HL-60/S4 treated with retinoic acid at 250 ng/mL for 4 days and 3 days (cell line): Measurements from ENCODE around the gene GOLGA3.
"Not testable (repeated sequence)": the region's sequence is repeated elsewhere in the genome, so short reads cannot be mapped to it uniquely, and the experiment has no call there.

Source experiments
- in situ Hi-C: fragments of 300-500 bp; cut with MboI; formaldehyde crosslinking; loops from 2 replicates; pipeline ENCODE4 v1.7.0; 2022; ENCODE audit warnings: low sequenced_read_pairs

Gene GOLGA3

GRCh38 chr12:132781938-132782337 is 46.7 kb downstream of the GOLGA3 start:
- in situ Hi-C loops = no loop called here

GRCh38 chr12:132779781-132780353 is 48.8 kb downstream of the GOLGA3 start:
- in situ Hi-C loops = no loop called here

GRCh38 chr12:132777614-132778013 is 51.1 kb downstream of the GOLGA3 start:
- in situ Hi-C loops = no loop called here

DNA sequence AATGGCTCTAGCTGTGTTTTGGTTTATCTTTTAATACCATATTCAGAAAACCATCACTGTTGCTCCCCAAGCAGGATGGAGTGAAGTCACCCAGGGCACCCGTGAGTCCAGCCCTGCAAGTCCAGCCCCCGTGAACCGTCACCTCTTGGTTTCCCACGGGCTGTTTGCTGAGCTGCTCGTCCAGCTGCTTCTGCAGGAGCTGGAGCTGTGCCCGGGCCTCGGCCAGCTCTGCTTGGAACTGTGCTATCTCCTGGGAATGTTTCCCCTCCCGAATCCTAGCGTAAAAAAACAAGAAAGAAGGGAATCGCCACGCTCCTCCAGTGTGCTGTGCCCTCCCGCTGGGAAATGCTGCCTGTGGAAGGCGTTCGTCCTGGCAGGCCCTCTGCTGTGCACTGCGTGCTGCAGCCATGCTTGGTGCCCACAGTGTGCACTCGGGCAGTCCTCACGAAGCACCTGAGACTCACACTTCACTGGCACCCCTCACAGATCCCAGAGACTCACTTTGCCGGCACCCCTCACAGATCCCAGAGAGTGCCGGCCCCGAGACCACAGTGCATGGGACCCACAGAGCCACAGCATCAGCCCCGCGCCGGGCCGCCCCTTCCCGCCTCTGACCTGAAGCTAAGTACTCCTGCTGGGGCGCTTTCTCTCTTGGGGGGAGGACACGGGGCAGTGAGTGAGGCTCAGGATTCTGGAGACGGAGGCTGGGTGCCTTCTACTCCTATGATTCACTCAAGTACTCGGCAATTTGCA is 51.7 kb downstream of the GOLGA3 start:
- in situ Hi-C loops = no loop called here

DNA sequence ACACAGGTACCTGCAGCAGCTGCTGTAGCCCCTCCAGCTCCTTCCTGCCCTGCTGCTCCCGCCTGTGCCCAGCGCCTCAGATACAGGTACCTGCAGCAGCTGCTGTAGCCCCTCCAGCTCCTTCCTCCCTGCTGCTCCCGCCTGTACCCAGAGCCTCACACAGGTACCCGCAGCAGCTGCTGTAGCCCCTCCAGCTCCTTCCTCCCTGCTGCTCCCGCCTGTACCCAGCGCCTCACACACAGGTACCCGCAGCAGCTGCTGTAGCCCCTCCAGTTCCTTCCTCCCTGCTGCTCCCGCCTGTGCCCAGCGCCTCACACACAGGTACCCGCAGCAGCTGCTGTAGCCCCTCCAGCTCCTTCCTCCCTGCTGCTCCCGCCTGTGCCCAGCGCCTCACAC is 52.4 kb downstream of the GOLGA3 start:
- in situ Hi-C loops = not testable (repeated sequence)

DNA sequence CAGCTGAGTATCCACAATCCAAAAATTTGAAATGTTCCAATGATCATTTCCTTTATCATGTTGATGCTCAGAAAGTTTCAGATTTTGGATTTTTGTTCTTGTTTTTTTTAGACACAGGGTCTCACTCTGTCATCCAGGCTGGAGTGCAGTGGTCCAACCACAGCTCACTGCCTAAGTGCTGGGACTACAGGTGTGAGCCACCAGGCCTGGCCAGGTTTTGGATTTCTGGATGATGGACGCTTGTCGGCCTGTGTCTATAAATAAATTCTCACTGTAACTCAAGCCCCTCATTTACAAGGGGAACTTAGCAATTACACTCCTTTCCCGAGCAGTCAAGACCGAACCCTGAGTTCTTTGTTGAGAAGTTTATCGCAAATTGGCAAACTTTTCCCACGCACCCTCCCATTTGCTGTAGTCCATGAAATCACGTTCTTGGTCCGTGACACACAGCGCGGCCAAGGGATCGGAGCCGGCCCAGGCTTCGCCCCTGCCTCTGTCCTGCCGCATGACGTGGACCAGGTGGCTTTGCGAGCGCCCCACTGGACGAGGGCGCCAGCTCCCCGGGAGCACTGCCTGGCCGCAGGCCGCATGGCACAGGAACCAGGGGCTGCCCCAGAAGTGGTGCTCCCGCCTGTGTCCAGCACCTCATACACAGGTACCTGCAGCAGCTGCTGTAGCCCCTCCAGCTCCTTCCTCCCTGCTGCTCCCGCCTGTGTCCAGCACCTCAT is 53.0 kb downstream of the GOLGA3 start:
- in situ Hi-C loops = no loop called here

- in situ Hi-C loops = no loop called here
These were observed 53.9 kb downstream of the GOLGA3 start for GRCh38 chr12:132774646-132775275.

DNA sequence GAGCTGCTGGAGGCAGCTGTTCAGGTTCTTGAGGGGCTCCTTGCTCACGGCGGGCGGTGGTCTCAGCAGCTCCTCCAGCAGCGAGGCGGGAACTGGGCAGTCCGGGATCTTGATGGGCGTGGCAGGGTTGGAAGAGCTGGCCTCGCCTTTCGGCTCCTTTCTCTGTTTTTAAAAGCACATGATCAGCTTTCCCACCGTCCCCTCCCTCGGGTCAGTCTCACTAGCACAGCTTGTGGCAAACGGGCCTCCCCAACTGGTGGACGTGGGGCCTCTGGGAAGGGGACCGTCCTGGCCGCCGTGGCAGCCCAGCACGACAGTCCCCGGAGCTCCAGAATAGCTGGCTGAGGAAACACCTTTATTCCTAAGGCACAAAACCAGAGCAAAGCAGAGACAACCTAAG is 54.5 kb downstream of the GOLGA3 start:
- in situ Hi-C loops = no loop called here

DNA sequence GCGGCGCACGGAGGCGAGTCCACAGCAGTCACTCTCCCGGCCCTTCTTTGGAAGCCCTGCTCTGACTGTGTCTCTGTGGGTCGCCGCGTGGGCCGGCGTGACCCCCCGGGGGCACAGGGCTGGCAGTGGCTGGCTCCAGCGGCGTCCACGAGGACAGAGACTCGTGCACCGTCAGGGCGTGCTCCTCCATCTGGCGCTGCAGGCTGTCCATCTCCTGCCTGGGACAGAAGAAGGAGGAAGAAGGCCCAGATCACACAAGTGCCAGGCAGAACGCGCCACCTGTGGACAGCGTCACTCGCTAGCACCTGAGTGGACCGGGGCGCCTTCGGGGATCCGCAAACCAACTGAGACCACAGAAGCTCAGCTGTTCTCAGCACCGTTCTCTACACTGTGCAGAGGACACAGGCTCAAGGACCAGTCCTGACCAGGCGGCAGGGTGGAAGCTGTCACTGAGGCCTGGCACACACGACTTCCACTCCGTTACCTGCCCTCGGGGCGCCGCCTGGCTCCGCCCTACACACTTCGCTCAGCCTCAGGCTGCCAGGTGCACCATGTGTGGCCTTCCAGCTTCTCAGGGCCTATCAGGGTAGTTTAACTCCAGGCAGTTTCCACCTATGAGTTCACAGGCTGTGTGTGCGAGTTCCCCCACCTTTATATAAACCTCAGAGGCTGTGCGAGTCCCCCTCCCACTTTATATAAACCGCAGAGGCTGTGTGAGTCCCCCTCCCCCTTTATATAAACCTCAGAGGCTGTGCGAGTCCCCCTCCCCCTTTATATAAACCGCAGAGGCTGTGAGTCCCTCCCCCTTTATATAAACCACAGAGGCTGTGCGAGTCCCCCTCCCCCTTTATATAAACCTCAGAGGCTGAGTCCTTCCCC is 55.4 kb downstream of the GOLGA3 start:
- in situ Hi-C loops = no loop called here

GRCh38 chr12:132772606-132773005 is 56.1 kb downstream of the GOLGA3 start:
- in situ Hi-C loops = no loop called here

DNA sequence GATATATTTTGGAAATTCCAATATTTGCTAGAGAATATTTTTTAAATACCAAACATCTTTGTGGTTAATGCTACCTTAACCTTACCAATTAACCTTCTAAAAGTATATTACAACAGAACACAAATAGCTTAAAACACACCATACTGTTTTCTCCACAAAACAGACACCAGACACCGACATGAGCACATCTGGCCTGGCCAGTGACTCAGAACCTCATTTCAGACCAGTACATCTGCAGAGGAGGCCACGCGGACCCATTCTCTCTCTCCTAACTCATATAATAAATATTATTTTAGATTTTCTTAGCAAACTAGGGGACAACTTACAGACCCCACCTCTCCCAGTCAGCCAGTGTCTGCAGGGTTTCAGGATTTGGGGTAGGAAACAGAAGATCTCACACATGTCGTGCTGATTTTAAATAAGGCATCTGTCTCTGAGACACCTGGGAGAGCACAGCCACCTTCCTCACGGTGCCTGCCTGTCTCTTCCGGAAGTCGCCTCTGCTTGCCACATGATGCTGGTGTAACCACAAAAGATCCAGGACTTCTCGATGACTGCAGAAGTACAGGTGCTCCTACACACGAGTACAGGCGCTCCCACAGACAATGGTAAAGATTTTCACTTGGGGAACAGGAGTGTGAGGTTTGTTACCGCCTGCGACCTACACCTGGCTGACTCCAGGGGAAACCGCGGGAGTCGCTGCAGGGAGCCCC is 57.4 kb downstream of the GOLGA3 start:
- in situ Hi-C loops = no loop called here

GRCh38 chr12:132766380-132767085 is 62.1 kb downstream of the GOLGA3 start:
- in situ Hi-C loops = no loop called here

DNA sequence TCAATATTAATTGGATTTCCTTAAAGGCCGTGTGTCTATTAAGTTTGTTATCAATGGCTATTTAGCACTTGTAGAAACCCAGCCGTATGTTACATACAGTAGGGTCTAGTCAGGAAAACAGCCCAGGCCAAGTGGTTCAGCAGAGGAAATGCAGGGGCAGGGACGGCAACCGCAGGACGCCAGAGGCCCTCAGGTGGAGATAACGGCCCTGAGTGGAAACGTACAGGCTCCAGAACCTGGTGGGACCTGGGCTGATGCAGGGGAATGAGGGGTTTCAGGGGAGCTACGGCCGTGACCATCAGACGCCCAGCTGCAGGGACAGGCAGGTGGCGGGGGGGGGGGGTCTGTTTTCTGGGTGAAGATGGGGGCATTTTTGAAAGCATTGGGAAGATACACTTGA is 63.3 kb downstream of the GOLGA3 start:
- in situ Hi-C loops = no loop called here

GRCh38 chr12:132764231-132764630 is 64.4 kb downstream of the GOLGA3 start:
- in situ Hi-C loops = no loop called here

- in situ Hi-C loops = no loop called here
These were observed 66.6 kb downstream of the GOLGA3 start for GRCh38 chr12:132761921-132762583.

GRCh38 chr12:132761032-132761920 is 67.4 kb downstream of the GOLGA3 start, which contains the start of gene ANKLE2:
Gene ANKLE2 (minus strand): TSS chr12:132761832. CDS start chr12:132761798, 34 bp downstream.
- in situ Hi-C loops = no loop called here

DNA sequence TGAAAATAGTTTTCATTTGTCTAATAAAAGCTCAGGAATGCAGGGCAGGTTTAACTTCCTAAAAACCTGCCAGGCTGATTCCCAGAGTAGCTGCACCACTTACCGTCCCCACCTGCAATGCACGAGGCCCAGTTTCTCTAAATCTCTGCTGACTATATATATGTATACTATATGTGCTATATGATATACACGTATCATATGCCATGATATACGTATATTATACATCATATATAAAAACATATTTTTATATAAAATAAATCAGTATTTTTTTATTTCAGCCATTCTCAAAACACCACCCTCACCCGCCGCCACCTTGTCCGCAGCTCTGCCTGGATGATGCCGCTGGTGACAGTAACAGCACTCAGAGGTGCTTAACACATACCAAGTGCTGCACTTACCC is 69.3 kb downstream of the GOLGA3 start:
- in situ Hi-C loops = no loop called here

DNA sequence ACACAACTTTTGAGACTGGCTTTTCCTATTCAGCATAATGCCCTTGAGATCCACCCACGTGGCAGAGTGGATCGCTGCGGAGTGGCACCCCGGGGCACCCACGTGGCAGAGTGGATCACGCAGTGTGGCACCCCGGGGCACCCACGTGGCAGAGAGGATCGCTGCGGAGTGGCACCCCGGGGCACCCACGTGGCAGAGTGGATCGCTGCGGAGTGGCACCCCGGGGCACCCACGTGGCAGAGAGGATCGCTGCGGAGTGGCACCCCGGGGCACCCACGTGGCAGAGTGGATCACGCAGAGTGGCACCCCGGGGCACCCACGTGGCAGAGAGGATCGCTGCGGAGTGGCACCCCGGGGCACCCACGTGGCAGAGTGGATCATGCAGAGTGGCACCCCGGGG is 69.8 kb downstream of the GOLGA3 start:
- in situ Hi-C loops = not testable (repeated sequence)
